ENCODE measurements around the gene GADL1.

- no peak for TF ChIP-seq CTCF (IDR thresholded peaks at IDR 0.05)
- no peak for TF ChIP-seq ZFP36 (IDR thresholded peaks at IDR 0.05; ENCODE audit: borderline replicate concordance, partially characterized antibody)
These were observed 130.2 kb downstream of the GADL1 start for GRCh38 chr3:30764281-30764680.

Measured in A549 (cell line).